GF-D8 (cell line): Measurements from ENCODE around the gene TMEM95.
A peak's percentile ranks its signal among the peaks of the same experiment; 100 is the strongest.

ENCODE experiments used
- DNase-seq: peaks from one replicate; lab custom pipeline; 2025; lab: John Stamatoyannopoulos, UW

The TMEM95 gene

GRCh38 chr17:7355053-7355452 lies at the start of gene TMEM95:
TSS of gene TMEM95 (plus strand) at chr17:7355156. CDS start at chr17:7355205, 49 bp downstream.
- no peak for DNase-seq

GRCh38 chr17:7306911-7307685 lies 47.9 kb upstream of the TMEM95 start, which contains the start of gene EIF5A:
TSS of gene EIF5A (plus strand) at chr17:7307628. CDS start at chr17:7309636, 2,008 bp downstream.
- DNase-seq = peak; percentile 94

- no peak for DNase-seq
Observed at GRCh38 chr17:7307686-7308624, 47.0 kb upstream of the TMEM95 start.

- DNase-seq = peak; percentile 16
Observed at GRCh38 chr17:7308625-7309433, 46.1 kb upstream of the TMEM95 start.

GRCh38 chr17:7309628-7310027 lies 45.3 kb upstream of the TMEM95 start:
- DNase-seq = no peak

- no peak for DNase-seq
Observed at GRCh38 chr17:7311110-7311705, 43.7 kb upstream of the TMEM95 start.

GRCh38 chr17:7312432-7313087 lies 42.4 kb upstream of the TMEM95 start:
- no peak for DNase-seq

GRCh38 chr17:7313088-7313889 lies 41.7 kb upstream of the TMEM95 start:
- DNase-seq = no peak

GRCh38 chr17:7313890-7314718 lies 40.9 kb upstream of the TMEM95 start:
- DNase-seq = no peak

- peak; percentile 19 for DNase-seq
Observed at GRCh38 chr17:7314719-7315569, 40.0 kb upstream of the TMEM95 start, which contains the start of gene GPS2. TSS of gene GPS2 (minus strand) at chr17:7315360. CDS start at chr17:7315052, 308 bp downstream.

- DNase-seq = no peak
Observed at GRCh38 chr17:7315570-7316235, 39.3 kb upstream of the TMEM95 start.

GRCh38 chr17:7317161-7317803 lies 37.7 kb upstream of the TMEM95 start:
- DNase-seq = no peak

- DNase-seq = no peak
Observed at GRCh38 chr17:7318121-7318860, 36.7 kb upstream of the TMEM95 start.

GRCh38 chr17:7321466-7321865 lies 33.5 kb upstream of the TMEM95 start:
- DNase-seq = no peak

- no peak for DNase-seq
Observed at GRCh38 chr17:7322520-7323194, 32.3 kb upstream of the TMEM95 start.
